ENCODE data around the gene INPP5A. TPM values are rescaled to one million over a fixed set of nuclear protein-coding genes. Genes with fewer than 3 reads are reported as not detected.
"Not testable (repeated sequence)": the region's sequence is repeated elsewhere in the genome, so short reads cannot be mapped to it uniquely, and the experiment has no call there.

The INPP5A gene
- total RNA-seq, 1 donor from 2014 or later, result 45.2 TPM

GRCh38 chr10:132790470-132790869, 252.9 kb downstream of the INPP5A start:
- no peaks in the 10 kb centered on the region for H3K9me3 Mint-ChIP-seq (ENCODE audit: unreplicated experiment)
- no peak overlapping the region for H3K4me3 Mint-ChIP-seq (ENCODE audit: unreplicated experiment)
- H3K4me1 Mint-ChIP-seq (ENCODE audit: unreplicated experiment), result no peaks in the 10 kb centered on the region
- no peak overlapping the region for H3K27ac Mint-ChIP-seq (ENCODE audit: unreplicated experiment)
- no peaks in the 10 kb centered on the region for H3K36me3 Mint-ChIP-seq (ENCODE audit: low read depth, unreplicated experiment)
- no peak for DNase-seq (ENCODE audit: low spot score)
- TF ChIP-seq CTCF (IDR thresholded peaks at IDR 0.05; ENCODE audit: unreplicated experiment), result no peak
- peaks cover 7% of the 10 kb centered on the region for H3K27me3 Mint-ChIP-seq (ENCODE audit: unreplicated experiment)

GRCh38 chr10:132790934-132791829, 253.6 kb downstream of the INPP5A start:
- no peak for DNase-seq (ENCODE audit: low spot score)
- no peak overlapping the region for H3K4me3 Mint-ChIP-seq (ENCODE audit: unreplicated experiment)
- no peaks in the 10 kb centered on the region for H3K36me3 Mint-ChIP-seq (ENCODE audit: low read depth, unreplicated experiment)
- no peak overlapping the region for H3K27ac Mint-ChIP-seq (ENCODE audit: unreplicated experiment)
- H3K4me1 Mint-ChIP-seq (ENCODE audit: unreplicated experiment), result no peaks in the 10 kb centered on the region
- TF ChIP-seq CTCF (IDR thresholded peaks at IDR 0.05; ENCODE audit: unreplicated experiment), result no peak
- no peaks in the 10 kb centered on the region for H3K9me3 Mint-ChIP-seq (ENCODE audit: unreplicated experiment)
- H3K27me3 Mint-ChIP-seq (ENCODE audit: unreplicated experiment), result peaks cover 7% of the 10 kb centered on the region

- H3K27me3 Mint-ChIP-seq (ENCODE audit: unreplicated experiment); H3K9me3 Mint-ChIP-seq (ENCODE audit: unreplicated experiment); H3K36me3 Mint-ChIP-seq (ENCODE audit: low read depth, unreplicated experiment); DNase-seq (ENCODE audit: low spot score); H3K4me1 Mint-ChIP-seq (ENCODE audit: unreplicated experiment); H3K4me3 Mint-ChIP-seq (ENCODE audit: unreplicated experiment); H3K27ac Mint-ChIP-seq (ENCODE audit: unreplicated experiment): not testable (repeated sequence)
Measured at GRCh38 chr10:132792099-132792498, 254.5 kb downstream of the INPP5A start.

- no peaks in the 10 kb centered on the region for H3K36me3 Mint-ChIP-seq (ENCODE audit: low read depth, unreplicated experiment)
- no peaks in the 10 kb centered on the region for H3K9me3 Mint-ChIP-seq (ENCODE audit: unreplicated experiment)
- H3K27me3 Mint-ChIP-seq (ENCODE audit: unreplicated experiment), result peaks cover 5% of the 10 kb centered on the region
- DNase-seq (ENCODE audit: low spot score), result no peak
- no peaks in the 10 kb centered on the region for H3K4me1 Mint-ChIP-seq (ENCODE audit: unreplicated experiment)
- no peak for TF ChIP-seq CTCF (IDR thresholded peaks at IDR 0.05; ENCODE audit: unreplicated experiment)
- no peak overlapping the region for H3K4me3 Mint-ChIP-seq (ENCODE audit: unreplicated experiment)
- H3K27ac Mint-ChIP-seq (ENCODE audit: unreplicated experiment), result no peak overlapping the region
Measured at GRCh38 chr10:132792796-132793195, 255.2 kb downstream of the INPP5A start.

- Mint-ChIP-seq H3K27ac (ENCODE audit: unreplicated experiment) (no peak overlapping the region), H3K27me3 (ENCODE audit: unreplicated experiment) (peaks cover 8% of the 10 kb centered on the region), H3K4me3 (ENCODE audit: unreplicated experiment) (no peak overlapping the region), H3K4me1 (ENCODE audit: unreplicated experiment) (no peaks in the 10 kb centered on the region), H3K36me3 (ENCODE audit: low read depth, unreplicated experiment) (no peaks in the 10 kb centered on the region), H3K9me3 (ENCODE audit: unreplicated experiment) (no peaks in the 10 kb centered on the region)
- no peak for TF ChIP-seq CTCF (IDR thresholded peaks at IDR 0.05; ENCODE audit: unreplicated experiment)
- no peak for DNase-seq (ENCODE audit: low spot score)
Measured at GRCh38 chr10:132793213-132793612, 255.6 kb downstream of the INPP5A start.

Data from endothelial cell (in vitro differentiated cells).